Sigmoid colon (tissue), 4 donors: ENCODE results near the gene TMPO.

ENCODE experiments used
- EP300 ChIP-seq, 4 donors: sonication (generic); formaldehyde crosslinking; IDR thresholded peaks; one replicate each; pipeline ENCODE4 v1.6.1; 2017; ENCODE audit warnings: antibody characterized with exemption in 4 of 4
- POLR2A ChIP-seq, 2 donors: fragments of 450-650 bp; IDR thresholded peaks; one replicate each; pipeline ENCODE4 v1.6.1; 2016; ENCODE audit warnings: antibody characterized with exemption in 2 of 2, mild to moderate bottlenecking in 2 of 2, moderate library complexity in 2 of 2
- POLR2AphosphoS5 ChIP-seq, 4 donors: sonication (generic); formaldehyde crosslinking; IDR thresholded peaks; one replicate each; pipeline ENCODE4 v1.6.1; 2017; ENCODE audit warnings: antibody characterized with exemption in 4 of 4
- TF ChIP-seq, protein P1 (sequence below), 4 experiments: fragments of 450-650 bp in 3 of 4; fragments of 200-600 bp in 1 of 4; IDR thresholded peaks; one replicate each; pipeline ENCODE4 v1.5.1; 2016 to 2019; ENCODE audit warnings: antibody characterized with exemption in 4 of 4, mild to moderate bottlenecking in 3 of 4, moderate library complexity in 2 of 4

DNA sequence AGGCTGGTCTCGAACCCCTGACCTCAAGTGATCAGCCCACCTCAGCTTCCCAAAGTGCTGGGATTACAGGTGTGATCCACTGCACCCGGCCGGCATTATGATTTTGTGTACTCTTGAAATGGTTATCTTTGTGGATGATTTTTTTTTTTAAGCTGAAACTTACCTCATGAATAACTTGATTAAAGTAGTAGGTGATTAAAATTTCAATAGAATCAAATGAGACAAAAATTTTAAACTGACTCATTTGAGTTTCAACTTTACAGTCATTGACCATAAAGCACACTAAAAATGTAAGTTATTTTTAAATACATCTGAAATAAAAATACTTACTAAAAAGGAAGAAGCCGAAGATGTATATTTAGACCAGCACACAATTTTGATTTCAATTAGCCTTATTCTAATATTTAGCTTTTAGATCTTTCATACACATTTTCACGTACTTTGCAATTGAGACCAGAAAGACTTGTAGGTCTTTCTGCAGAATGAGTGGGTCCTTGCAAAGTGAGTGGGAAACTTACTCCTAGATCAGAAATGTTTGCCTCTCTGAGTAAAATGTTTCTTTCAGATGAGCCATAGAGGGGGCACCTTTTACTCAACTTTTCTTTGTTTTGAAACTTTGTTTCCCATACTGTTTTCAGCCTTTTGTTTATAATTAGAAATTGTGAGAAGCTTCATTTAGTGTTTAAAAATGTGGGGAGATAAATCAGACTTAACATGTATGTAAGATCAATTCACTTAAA, 34.2 kb downstream of the TMPO start:
- TF ChIP-seq, protein P1, sequence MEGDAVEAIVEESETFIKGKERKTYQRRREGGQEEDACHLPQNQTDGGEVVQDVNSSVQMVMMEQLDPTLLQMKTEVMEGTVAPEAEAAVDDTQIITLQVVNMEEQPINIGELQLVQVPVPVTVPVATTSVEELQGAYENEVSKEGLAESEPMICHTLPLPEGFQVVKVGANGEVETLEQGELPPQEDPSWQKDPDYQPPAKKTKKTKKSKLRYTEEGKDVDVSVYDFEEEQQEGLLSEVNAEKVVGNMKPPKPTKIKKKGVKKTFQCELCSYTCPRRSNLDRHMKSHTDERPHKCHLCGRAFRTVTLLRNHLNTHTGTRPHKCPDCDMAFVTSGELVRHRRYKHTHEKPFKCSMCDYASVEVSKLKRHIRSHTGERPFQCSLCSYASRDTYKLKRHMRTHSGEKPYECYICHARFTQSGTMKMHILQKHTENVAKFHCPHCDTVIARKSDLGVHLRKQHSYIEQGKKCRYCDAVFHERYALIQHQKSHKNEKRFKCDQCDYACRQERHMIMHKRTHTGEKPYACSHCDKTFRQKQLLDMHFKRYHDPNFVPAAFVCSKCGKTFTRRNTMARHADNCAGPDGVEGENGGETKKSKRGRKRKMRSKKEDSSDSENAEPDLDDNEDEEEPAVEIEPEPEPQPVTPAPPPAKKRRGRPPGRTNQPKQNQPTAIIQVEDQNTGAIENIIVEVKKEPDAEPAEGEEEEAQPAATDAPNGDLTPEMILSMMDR (IDR thresholded peaks at IDR 0.05) = no peak
- TF ChIP-seq EP300 (IDR thresholded peaks at IDR 0.05) (no peak), POLR2A (IDR thresholded peaks at IDR 0.05) (no peak), POLR2AphosphoS5 (IDR thresholded peaks at IDR 0.05) (no peak)
